ENCODE data around the gene LDB2.

Gene LDB2

DNA sequence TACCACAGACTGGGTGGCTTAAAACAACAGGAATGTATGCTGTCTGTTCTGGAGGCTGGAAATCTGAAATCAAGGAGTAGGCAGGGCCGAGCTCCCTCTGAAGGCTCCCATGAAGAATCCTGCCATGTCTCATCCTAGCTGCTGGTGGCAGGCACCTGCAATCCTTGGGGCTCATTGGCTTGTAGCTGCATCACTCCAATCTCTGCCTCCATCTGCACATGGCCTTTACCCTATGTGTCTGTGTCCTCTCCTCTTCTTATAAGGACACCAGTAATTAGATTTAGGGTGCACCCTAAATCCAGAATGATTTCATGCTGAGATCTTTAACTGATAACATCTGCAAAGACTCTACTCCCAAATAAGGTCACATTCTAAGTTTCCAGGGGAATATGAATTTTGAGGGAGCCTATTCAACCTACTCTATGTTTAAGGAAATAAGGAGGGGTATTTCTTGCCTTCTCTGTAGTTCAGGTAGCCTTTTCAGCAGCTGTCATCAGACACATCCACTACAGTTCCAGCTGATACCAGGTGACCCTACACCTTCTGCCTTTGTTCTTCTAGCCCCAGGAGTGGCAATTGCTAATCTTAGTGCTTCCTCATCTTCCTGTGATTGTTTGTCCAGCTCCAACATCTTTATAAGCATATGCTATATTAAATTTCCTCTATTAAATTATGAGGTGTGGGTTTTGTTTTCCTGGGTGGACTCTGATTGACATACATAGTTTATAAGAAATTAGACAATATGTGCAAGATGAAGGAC, 377.1 kb downstream of the LDB2 start:
- no peak for DNase-seq

DNA sequence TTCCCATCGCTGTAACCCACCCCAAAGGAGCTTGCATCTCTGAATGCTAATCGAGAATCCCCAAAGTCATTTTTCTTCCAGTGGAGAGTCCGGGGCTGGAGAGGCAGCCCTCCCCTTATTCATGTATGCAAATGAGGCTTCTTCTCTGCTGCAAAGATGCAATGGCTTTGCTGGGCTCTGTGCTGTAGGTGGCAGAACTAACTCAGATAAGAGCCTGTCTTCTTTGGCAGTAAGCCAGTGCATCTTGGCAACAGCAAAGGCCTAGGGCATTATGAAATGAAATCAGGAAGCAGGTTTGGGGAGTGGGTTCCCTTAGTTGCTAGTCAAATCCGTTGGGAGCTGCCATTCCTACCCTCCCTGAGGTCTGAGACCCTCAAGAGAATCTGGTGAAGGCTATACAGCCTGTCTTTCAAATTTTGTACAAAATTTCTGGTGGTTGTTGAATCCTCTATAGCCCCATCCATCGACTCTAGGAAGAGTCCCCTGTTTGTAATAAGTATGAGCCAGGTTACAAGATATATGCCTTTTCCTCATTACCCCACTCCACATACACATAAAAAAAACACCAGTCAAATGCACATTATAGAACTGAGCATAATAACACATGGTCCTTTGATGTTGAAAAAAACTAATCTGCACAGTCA, 381.5 kb downstream of the LDB2 start:
- DNase-seq = no peak

DNA sequence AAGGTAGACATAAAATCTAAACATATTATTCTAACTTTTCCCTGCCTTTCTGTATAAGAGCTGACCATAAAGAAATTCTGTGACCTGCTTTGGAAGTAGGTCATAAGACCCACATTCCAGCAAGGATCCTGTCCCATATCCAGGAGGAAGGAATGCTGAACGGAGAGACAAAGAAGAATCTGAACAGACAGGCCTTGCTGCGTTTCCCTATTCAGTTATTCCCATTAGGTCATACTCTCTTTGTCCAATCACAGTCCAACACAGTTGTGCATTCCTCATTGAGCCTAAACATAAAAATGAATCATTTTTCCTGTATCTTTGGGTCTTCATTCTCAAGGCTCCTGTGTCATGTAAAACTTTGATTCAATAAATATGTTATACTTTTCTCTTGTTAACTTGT, 384.6 kb downstream of the LDB2 start:
- DNase-seq = no peak

DNA sequence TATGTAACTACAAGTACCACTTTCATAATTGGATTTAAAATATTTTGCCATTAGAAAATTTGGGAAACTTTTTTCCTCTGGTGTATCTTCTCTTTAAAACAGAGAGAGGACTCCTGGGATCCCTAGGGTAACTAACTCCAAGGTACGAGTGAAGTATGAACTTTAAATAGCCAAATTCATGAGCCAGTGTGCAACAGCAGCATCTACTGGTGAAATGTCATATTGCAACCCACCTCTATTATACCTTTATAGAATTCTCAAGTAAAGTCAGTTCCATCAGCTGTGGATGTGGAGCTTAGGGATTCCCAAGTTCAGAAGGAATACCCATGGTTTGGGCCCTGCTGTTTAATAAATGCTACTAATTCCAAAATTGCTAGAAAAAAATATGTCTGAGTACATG, 389.5 kb downstream of the LDB2 start:
- no peak for DNase-seq

DNA sequence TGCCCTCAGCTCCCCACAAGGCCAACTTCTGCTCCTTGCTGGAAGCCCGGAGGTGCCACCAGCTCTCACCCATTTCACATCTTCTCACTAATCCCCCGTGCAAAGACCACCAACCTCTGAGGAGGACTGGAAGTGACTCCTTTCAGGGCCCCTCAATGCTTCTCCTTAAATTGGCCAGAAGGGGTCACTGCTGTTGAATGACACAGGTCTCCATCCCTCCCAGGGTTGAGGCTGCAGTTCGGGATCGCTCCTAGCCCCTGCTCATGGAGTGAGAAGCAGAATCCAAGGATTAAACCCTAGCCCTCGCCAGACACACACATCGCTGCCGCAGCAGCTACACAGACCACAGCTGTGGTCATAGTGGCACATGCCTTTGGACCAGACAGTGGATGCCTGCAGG, 392.7 kb downstream of the LDB2 start:
- DNase-seq = no peak

DNA sequence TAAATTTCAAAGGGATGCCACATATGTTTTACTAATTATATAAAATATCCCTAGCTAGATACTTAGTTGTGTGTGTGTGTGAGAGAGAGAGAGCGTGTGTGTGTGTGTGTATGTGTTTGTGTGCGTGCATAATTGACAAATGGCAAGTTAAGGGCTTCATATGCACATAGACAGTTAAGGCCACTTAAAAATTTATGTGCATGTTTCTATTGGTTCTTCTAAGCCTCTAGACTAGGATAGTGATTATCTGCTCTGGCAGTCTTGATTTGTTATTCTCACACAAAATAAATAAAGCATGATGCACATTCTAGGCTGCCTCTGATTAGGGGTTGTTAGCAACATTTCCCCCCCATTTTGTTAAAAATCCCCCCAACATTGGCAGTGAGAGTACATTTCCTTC, 393.2 kb downstream of the LDB2 start:
- DNase-seq = no peak

DNA sequence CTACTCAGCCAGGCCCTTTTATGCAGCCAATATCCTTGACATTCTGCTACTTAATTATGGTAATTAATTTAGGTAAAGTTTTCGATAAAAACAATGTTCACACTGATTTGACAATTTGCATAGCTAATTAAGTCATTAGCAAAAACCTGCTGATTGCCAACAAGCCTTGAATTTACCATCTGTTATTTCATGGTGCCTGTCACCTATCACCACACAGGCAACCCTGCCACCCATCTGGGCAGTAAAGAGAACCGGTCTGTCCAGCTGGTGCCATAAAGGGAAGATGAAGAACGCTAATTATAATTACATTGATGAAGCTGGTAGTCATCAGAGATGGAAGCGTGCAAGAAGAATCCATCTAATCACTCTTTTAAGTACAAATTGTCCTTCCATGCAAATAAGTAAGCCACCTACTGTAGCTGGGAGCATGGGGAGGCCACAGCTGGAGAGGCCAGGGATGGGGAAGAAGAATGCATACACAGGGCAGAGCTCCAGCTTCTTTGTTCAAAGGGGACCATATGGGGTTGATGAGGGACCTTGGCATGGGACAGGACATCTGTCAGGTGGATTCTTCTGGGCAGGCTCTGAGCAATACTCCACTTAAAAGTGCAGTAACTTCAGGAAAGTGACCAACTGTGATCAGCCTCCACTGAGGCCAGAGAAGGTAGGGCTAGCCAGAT, 394.9 kb downstream of the LDB2 start:
- DNase-seq = no peak

DNA sequence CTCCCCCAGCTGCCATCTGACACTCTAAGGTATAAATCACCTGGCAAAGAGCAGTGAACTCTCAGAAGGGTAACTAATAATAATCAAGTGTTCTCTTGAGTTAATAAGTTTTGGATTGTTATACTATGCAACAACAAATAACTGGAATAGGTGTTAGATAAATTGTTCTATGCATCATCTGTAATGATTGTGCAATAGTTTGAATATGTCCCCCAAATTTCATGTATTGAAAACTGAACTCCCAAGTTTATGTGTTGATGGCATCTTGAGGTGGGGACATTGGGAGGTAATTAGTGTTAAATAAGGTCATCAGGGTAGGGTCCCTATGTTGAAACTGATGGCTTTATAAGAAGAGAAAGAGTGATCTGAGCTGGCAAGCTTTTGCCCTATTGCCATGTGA, 399.5 kb downstream of the LDB2 start:
- DNase-seq = no peak

DNA sequence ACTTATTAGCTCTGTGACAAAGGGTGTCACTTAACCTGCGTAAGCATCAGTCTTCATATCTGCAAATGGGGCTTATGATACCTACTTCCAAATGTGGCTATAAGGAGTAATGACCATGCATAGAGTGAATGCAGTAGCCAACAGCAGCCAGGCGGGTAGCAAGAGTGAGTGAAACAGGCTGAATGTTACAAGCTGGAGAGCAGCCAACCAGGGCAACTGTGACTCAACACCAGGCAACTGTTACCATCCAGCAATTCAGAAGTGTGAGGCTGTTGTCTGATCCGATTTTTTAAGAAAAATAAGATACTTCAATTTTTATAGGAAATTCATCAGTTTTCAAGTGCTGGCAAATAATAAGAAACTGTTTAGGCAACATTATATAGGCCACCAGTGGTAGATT, 401.9 kb downstream of the LDB2 start:
- DNase-seq = no peak

DNA sequence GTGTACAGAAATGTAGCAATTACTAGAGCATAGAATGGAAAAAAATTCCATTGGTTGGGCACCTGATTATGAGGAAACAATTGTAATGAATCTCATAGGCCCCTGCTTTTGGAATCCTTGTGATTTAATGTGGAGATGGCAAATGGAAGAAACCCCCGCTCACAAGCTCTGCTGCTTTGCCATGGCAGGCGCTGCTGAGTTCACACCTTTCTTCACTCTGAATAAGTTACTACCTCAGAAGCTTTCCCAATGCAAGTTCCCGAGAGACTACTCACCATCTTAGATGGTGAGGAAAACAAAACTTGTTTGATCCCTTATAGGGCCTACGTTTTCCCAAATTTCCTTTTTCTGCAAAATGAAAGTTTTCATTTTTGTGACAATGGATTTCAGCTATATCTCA, 405.6 kb downstream of the LDB2 start:
- no peak for DNase-seq

DNA sequence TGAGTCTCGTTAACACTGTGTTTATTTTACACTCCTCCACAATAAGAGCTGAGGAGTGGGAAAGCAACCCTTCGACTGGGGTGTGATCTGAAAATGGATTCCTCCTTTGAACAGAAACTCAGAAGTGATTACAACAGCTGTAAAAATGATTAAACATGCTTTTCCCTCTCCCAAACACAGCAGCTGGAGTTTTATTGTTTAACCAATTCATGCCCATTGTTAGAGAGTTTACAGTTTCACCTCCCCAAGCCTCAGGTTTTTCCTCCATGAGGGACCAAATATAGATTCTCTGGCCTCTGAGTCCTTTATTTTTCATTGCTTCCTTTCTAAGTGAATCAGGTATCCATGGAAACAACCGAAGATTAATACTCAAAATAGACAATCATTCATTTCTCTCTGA, 409.2 kb downstream of the LDB2 start:
- no peak for DNase-seq

DNA sequence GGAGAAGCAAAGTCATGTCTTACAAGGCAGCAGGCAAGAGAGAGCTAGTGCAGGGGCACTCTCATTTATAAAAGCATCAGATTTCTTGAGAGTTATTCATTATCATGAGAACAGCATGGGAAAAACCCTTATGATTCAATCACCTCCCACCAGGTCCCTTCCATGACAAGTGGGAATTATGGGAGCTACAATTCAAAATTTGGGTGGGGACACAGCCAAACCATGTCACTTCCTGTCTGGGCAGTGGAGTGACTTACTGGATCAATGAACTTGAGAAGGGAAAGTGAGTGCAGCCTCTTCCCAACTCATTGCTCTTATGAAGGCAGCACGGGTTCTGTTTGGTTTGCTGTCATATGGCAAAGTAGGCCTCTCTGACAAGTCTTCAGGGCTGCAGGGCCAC, 410.4 kb downstream of the LDB2 start:
- DNase-seq = no peak

DNA sequence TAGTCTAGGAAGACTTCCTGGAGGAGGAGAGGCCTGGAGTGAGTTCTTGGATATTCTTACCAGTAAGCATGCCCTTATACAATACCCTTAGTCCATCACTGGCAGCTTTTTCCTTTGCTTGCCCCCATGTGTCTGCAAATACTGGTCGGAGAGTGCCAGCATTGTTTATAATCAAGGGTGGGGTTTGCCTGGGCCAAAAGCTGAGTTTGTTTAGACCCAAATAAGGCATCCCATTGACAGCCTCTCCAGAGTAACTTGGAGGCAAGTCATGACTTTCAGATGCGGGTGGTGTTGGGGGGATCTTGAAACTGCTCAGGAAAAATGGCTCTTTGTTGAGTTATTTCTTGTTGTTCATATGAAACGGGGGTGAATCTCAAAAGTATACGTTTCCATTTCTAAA, 413.7 kb downstream of the LDB2 start:
- DNase-seq = no peak

DNA sequence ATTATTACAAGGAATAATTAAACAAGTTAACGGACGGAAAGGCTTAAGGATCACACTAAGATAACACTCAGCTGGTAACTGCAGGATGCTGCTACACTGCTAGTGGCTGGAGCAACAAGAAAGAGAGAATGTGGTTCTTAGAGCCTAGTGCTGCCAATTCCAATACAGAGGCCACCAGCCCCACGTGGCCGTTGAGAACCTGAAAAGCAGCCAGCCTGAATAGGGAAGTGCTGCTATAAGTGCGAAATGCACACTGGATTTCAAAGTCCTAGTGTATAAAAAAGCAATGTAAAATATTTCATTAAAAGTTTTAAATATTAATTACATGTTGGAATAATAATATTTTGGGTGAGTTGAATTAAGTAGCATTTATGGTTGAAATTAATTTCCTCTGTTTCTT, 414.9 kb downstream of the LDB2 start:
- no peak for DNase-seq

DNA sequence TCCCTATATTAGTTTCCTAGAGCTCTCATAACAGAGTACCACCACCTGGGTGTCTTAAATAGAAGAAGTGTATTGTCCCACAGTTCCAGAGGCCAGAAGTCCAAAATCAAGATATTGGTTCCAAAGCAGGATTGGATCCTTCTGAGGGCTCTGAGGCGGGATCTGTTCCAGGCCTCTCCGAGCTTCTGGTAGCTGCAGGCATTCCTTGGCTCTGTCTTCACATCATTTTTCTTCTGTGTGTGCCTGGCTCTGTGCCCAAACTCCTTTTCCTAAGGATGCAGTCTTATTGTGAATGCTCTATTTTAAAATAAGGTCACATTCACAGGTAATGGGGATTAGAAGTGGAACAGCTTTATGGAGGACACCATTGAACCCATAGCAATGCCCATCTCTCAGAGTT, 418.4 kb downstream of the LDB2 start:
- no peak for DNase-seq

DNA sequence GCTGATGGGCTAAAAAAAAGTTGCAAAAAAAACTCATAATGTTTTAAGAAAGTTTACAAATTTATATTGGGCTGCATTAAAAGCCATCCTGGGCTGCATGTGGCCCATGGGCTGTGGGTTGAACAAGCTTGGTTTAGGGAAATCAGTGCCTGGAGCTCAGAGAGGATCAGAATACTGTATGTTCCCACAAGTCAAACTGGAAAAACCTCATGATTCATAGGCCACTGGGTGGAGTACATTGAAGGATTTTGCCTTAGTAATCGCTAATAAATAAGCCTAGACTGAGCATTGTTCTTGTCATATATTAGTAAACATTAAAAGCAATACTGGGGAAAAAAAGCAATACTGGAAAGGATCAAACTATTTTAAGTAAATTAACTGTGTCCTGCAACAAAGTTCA, 425.9 kb downstream of the LDB2 start:
- no peak for DNase-seq

DNA sequence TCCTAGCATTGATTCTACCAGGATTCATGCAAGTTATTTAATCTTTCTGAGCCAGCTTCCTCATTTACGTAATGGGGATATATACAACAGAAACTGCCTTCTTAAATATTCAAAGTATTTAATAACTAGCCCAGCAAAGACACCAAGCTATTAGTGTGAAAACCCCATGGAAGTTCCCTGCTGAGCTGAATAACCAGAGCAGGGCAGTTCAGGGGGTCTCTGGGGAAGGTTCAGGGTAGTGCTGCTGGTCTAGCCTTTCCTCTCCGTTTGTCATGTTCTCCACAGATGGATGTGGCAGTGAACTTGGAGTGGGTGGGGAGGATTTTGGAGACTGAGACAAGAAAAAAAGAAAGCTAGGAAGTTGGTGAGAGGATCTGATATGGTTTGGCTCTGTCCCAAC, 431.4 kb downstream of the LDB2 start:
- no peak for DNase-seq

DNA sequence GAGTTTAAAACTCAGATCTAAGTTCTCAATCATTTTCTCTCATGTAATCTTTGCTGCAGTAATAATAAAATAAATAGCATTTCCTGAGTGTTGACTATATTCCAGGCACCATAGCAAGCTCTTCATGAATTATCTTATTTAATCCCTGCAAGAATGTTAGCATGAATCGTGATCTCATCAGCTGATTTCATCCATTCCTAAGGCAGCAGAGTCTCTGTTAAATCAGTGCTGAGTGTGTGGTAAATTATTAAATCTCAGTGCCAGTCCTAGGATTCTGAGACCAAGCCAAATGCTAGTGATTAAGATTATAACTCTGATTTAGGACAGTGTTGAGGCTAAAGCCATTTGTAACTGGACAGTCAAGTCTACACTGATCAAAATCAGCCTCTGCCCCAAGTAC, 431.9 kb downstream of the LDB2 start:
- no peak for DNase-seq

DNA sequence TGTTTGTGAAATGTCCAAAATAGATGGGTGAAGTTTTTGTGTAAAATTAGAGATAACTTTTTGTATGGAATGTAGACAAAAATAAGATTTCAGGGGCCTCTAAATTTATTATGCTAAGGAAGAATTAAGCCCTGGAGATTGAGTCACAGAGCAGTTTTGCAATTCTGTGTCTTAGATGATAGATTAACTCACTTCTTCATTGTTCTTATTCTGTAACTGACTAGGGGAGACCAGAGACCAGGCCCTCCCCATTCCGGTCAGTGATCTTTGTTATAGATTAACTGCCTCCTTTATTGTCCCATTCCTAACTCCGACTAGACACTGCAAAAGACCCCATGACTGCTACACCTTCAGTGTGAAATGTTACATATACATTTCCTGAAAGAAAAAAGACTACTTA, 433.8 kb downstream of the LDB2 start:
- no peak for DNase-seq

DNA sequence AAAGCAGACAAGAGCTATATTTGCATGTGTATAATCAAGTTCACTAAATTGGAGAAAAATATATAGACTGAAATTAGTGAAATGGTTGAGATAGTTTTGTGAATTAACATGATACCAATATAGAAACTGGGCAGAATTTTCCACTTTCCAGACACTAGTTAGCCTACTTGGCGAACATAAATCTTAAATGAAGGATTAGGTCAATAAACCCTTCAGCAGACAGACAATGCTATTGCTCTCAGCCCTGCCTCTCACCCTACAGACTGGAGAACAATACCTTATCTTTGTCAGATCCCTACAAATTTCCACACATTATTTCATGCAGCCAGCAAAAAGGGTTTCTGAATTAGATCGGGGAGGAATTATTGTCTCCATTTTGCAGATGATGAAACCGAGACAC, 435.8 kb downstream of the LDB2 start:
- no peak for DNase-seq

DNA sequence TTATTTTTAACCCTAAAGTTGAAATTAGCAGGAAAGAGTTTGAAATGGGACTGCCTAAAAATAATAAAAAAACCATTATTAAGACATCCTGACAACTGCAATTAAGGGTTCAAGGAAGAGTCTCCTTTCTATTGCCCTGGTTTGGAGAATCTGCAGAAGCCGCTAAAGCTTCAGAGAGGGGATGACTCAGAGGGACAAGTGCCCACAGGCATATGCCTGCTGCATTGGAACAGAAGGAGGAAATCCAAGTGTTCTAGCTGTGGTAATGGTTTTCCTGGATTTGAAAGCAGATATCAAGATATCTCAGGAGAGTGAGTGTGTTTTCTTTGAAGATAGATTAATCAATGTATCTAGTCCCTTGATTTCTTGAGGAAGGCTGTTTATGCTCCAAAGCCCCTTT, 437.1 kb downstream of the LDB2 start:
- DNase-seq = no peak

DNA sequence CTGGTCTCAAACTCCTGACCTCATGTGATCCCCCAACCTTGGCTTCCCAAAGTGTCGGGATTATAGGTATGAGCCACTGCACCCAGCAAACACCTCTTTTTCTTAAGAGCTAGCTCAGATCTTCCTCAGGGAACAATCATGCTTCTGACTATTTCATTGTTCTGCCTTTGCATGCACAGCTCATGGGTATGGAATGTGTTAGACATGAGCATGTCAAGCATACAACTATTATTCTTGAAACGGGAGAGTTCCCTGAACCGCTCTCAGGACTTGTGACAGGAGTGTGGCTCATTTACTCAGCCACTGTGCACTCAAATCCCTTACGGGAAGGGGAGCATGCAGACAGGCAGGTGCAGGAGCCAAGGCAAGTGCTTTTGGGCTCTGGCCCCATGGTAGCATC, 440.5 kb downstream of the LDB2 start:
- no peak for DNase-seq

Data from inflammatory macrophage treated with lipopolysaccharide for 4 hours (primary cell).